Endodermal cell (in vitro differentiated cells): ENCODE measurements around the gene ACAP1. TPM values are rescaled to one million over a fixed set of nuclear protein-coding genes. Genes with fewer than 3 reads are reported as not detected.

Experiments
- DNase-seq: peaks from one replicate; pipeline ENCODE4 v3.0.0-alpha.2; 2017
- H3K27ac ChIP-seq: 2 replicates; pipeline ENCODE4 v1.5.1; 2013; ENCODE audit warnings: mild to moderate bottlenecking, low read depth, low read length, moderate library complexity
- H3K27me3 ChIP-seq: 2 replicates; pipeline ENCODE4 v1.6.1; 2013; ENCODE audit warnings: mild to moderate bottlenecking, low read length, moderate library complexity; ENCODE audit not compliant: insufficient read depth, control insufficient read depth, poor library complexity, severe bottlenecking
- H3K36me3 ChIP-seq: 2 replicates; pipeline ENCODE4 v1.7.0; 2013; ENCODE audit warnings: mild to moderate bottlenecking, low read length, moderate library complexity; ENCODE audit not compliant: control insufficient read depth, insufficient read depth
- H3K4me1 ChIP-seq: one replicate; pipeline ENCODE4 v1.7.0; 2013; ENCODE audit warnings: low read length; ENCODE audit not compliant: control insufficient read depth, insufficient read depth
- H3K4me3 ChIP-seq: 2 replicates; pipeline ENCODE4 v1.5.1; 2013; ENCODE audit warnings: mild to moderate bottlenecking, low read length, moderate library complexity
- H3K9ac ChIP-seq: 2 replicates; pipeline ENCODE4 v1.6.1; 2013; ENCODE audit warnings: mild to moderate bottlenecking, low read length, moderate library complexity; ENCODE audit not compliant: poor library complexity, severe bottlenecking; ENCODE audit errors: extremely low read depth
- H3K9me3 ChIP-seq: 2 replicates; pipeline ENCODE4 v1.6.1; 2013; ENCODE audit warnings: mild to moderate bottlenecking, low read length, moderate library complexity; ENCODE audit not compliant: control insufficient read depth
- H3K27ac Mint-ChIP-seq: 2 replicates; pipeline ENCODE4 v1.8.0; 2020; ENCODE audit warnings: mixed read lengths
- H3K27me3 Mint-ChIP-seq: 2 replicates; pipeline ENCODE4 v1.8.0; 2021; ENCODE audit warnings: mild to moderate bottlenecking, mixed read lengths; ENCODE audit not compliant: insufficient read depth
- H3K36me3 Mint-ChIP-seq: 2 replicates; pipeline ENCODE4 v1.8.0; 2020; ENCODE audit warnings: low read depth, mixed read lengths
- H3K4me1 Mint-ChIP-seq: 2 replicates; pipeline ENCODE4 v1.8.0; 2020; ENCODE audit warnings: mixed read lengths
- H3K4me3 Mint-ChIP-seq: 2 replicates; pipeline ENCODE4 v1.8.0; 2020; ENCODE audit warnings: mild to moderate bottlenecking, moderate library complexity, mixed read lengths
- H3K9me3 Mint-ChIP-seq: 2 replicates; pipeline ENCODE4 v1.8.0; 2020; ENCODE audit warnings: mild to moderate bottlenecking, mixed read lengths
- CTCF ChIP-seq: fragments of 200-600 bp; sonication (generic); conservative IDR thresholded peaks from 2 replicates; pipeline ENCODE4 v1.5.0; 2021; ENCODE audit warnings: antibody characterized with exemption, mild to moderate bottlenecking
- WGBS, 2 experiments: methylation state at CpG; one replicate each; pipeline versions ENCODE4 v1.1.5 to v1.1.7; 2013; ENCODE audit warnings: missing lambda C conversion rate in 2 of 2, mixed read lengths in 1 of 2; ENCODE audit not compliant: insufficient coverage in 1 of 2, insufficient read length in 1 of 2; 5-methylcytosine and 5-hydroxymethylcytosine counted together
- total RNA-seq, 2 donors: library from RNA; stranded (reverse); fragmentation: NEBNext Ultra II Directional in 1 of 2; extraction: Animal tissue kit (Norgen Biotek cat#: 25700) in 1 of 2; gene quantifications; 2 replicates in 1 of 2; 3 replicates in 1 of 2; pipeline ENCODE4 v1.2.1, GENCODE V29; 2021

ACAP1 gene
- total RNA-seq, 2 donors from 2014 or later, result 4.5 to 8.4 TPM

- Histone ChIP-seq H3K27ac (peak overlapping the region; percentile 90), H3K27me3 (no peaks in the 10 kb centered on the region), H3K9me3 (no peaks in the 10 kb centered on the region), H3K36me3 (no peaks in the 10 kb centered on the region), H3K9ac (peak overlapping the region; percentile 91), H3K4me3 (peak overlapping the region; percentile 82), H3K4me1 (peaks cover 5% of the 10 kb centered on the region)
- H3K9me3 Mint-ChIP-seq, result no peaks in the 10 kb centered on the region
- peaks cover 15% of the 10 kb centered on the region for H3K4me1 Mint-ChIP-seq
- no peak for DNase-seq
- WGBS, 2 experiments, result 54 to 59% methylated on average over 3 to 10 of the region's 10 CpGs
- H3K27ac Mint-ChIP-seq, result peak overlapping the region; percentile 75
- TF ChIP-seq CTCF, result peak; percentile 78
- H3K27me3 Mint-ChIP-seq, result peaks cover 24% of the 10 kb centered on the region
- H3K36me3 Mint-ChIP-seq, result no peaks in the 10 kb centered on the region
- peak overlapping the region; percentile 73 for H3K4me3 Mint-ChIP-seq
These were observed 16.2 kb downstream of the ACAP1 start for GRCh38 chr17:7352503-7352889.

GRCh38 chr17:7352910-7353635 lies 16.7 kb downstream of the ACAP1 start:
- Mint-ChIP-seq H3K36me3 (no peaks in the 10 kb centered on the region), H3K4me1 (peaks cover 15% of the 10 kb centered on the region), H3K4me3 (peak overlapping the region; percentile 73), H3K27me3 (peaks cover 24% of the 10 kb centered on the region), H3K27ac (no peak overlapping the region), H3K9me3 (no peaks in the 10 kb centered on the region)
- no peak for TF ChIP-seq CTCF
- Histone ChIP-seq H3K27ac (no peak overlapping the region), H3K36me3 (no peaks in the 10 kb centered on the region), H3K9me3 (no peaks in the 10 kb centered on the region), H3K27me3 (no peaks in the 10 kb centered on the region), H3K4me1 (peaks cover 5% of the 10 kb centered on the region), H3K4me3 (peak overlapping the region; percentile 82), H3K9ac (no peak overlapping the region)
- no peak for DNase-seq
- WGBS, 2 experiments, result 93 to 94% methylated on average over 20 to 37 of the region's 37 CpGs

- WGBS, 2 experiments, result 47 to 90% methylated on average over 2 to 9 of the region's 9 CpGs
- no peak for DNase-seq
- no peaks in the 10 kb centered on the region for H3K36me3 ChIP-seq
These were observed 18.0 kb downstream of the ACAP1 start for GRCh38 chr17:7354262-7354843.

More at GRCh38 chr17:7354262-7354843, 18.0 kb downstream of the ACAP1 start:
- peak overlapping the region; percentile 21 for H3K27ac ChIP-seq
- Mint-ChIP-seq H3K36me3 (no peaks in the 10 kb centered on the region), H3K4me1 (peaks cover 11% of the 10 kb centered on the region), H3K27me3 (peaks cover 24% of the 10 kb centered on the region), H3K27ac (no peak overlapping the region), H3K9me3 (no peaks in the 10 kb centered on the region), H3K4me3 (no peak overlapping the region)
- H3K4me3 ChIP-seq, result no peak overlapping the region
- H3K27me3 ChIP-seq, result no peaks in the 10 kb centered on the region
- no peak for TF ChIP-seq CTCF
- no peak overlapping the region for H3K9ac ChIP-seq
- H3K9me3 ChIP-seq, result no peaks in the 10 kb centered on the region
- H3K4me1 ChIP-seq, result peaks cover 5% of the 10 kb centered on the region
